Endodermal cell (in vitro differentiated cells): Measurements from ENCODE around the gene GRIA4. TPM values are rescaled to one million over a fixed set of nuclear protein-coding genes. Genes with fewer than 3 reads are reported as not detected.

Source experiments
- DNase-seq: peaks from one replicate; pipeline ENCODE4 v3.0.0-alpha.2; 2017
- H3K27ac ChIP-seq: 2 replicates; pipeline ENCODE4 v1.5.1; 2013; ENCODE audit warnings: mild to moderate bottlenecking, low read depth, low read length, moderate library complexity
- H3K27me3 ChIP-seq: 2 replicates; pipeline ENCODE4 v1.6.1; 2013; ENCODE audit warnings: mild to moderate bottlenecking, low read length, moderate library complexity; ENCODE audit not compliant: insufficient read depth, control insufficient read depth, poor library complexity, severe bottlenecking
- H3K36me3 ChIP-seq: 2 replicates; pipeline ENCODE4 v1.7.0; 2013; ENCODE audit warnings: mild to moderate bottlenecking, low read length, moderate library complexity; ENCODE audit not compliant: control insufficient read depth, insufficient read depth
- H3K4me1 ChIP-seq: one replicate; pipeline ENCODE4 v1.7.0; 2013; ENCODE audit warnings: low read length; ENCODE audit not compliant: control insufficient read depth, insufficient read depth
- H3K4me3 ChIP-seq: 2 replicates; pipeline ENCODE4 v1.5.1; 2013; ENCODE audit warnings: mild to moderate bottlenecking, low read length, moderate library complexity
- H3K9ac ChIP-seq: 2 replicates; pipeline ENCODE4 v1.6.1; 2013; ENCODE audit warnings: mild to moderate bottlenecking, low read length, moderate library complexity; ENCODE audit not compliant: poor library complexity, severe bottlenecking; ENCODE audit errors: extremely low read depth
- H3K9me3 ChIP-seq: 2 replicates; pipeline ENCODE4 v1.6.1; 2013; ENCODE audit warnings: mild to moderate bottlenecking, low read length, moderate library complexity; ENCODE audit not compliant: control insufficient read depth
- H3K27ac Mint-ChIP-seq: 2 replicates; pipeline ENCODE4 v1.8.0; 2020; ENCODE audit warnings: mixed read lengths
- H3K27me3 Mint-ChIP-seq: 2 replicates; pipeline ENCODE4 v1.8.0; 2021; ENCODE audit warnings: mild to moderate bottlenecking, mixed read lengths; ENCODE audit not compliant: insufficient read depth
- H3K36me3 Mint-ChIP-seq: 2 replicates; pipeline ENCODE4 v1.8.0; 2020; ENCODE audit warnings: low read depth, mixed read lengths
- H3K4me1 Mint-ChIP-seq: 2 replicates; pipeline ENCODE4 v1.8.0; 2020; ENCODE audit warnings: mixed read lengths
- H3K4me3 Mint-ChIP-seq: 2 replicates; pipeline ENCODE4 v1.8.0; 2020; ENCODE audit warnings: mild to moderate bottlenecking, moderate library complexity, mixed read lengths
- H3K9me3 Mint-ChIP-seq: 2 replicates; pipeline ENCODE4 v1.8.0; 2020; ENCODE audit warnings: mild to moderate bottlenecking, mixed read lengths
- CTCF ChIP-seq: fragments of 200-600 bp; sonication (generic); conservative IDR thresholded peaks from 2 replicates; pipeline ENCODE4 v1.5.0; 2021; ENCODE audit warnings: antibody characterized with exemption, mild to moderate bottlenecking
- WGBS, 2 experiments: methylation state at CpG; one replicate each; pipeline versions ENCODE4 v1.1.5 to v1.1.7; 2013; ENCODE audit warnings: missing lambda C conversion rate in 2 of 2, mixed read lengths in 1 of 2; ENCODE audit not compliant: insufficient coverage in 1 of 2, insufficient read length in 1 of 2; 5-methylcytosine and 5-hydroxymethylcytosine counted together
- total RNA-seq, 2 donors: library from RNA; stranded (reverse); fragmentation: NEBNext Ultra II Directional in 1 of 2; extraction: Animal tissue kit (Norgen Biotek cat#: 25700) in 1 of 2; gene quantifications; 2 replicates in 1 of 2; 3 replicates in 1 of 2; pipeline ENCODE4 v1.2.1, GENCODE V29; 2021

Gene GRIA4
- total RNA-seq, 2 donors from 2014 or later, result 0.18 to 0.37 TPM

- H3K27ac ChIP-seq, result no peak overlapping the region
- H3K4me3 Mint-ChIP-seq, result no peak overlapping the region
- H3K27ac Mint-ChIP-seq, result no peak overlapping the region
- DNase-seq, result no peak
- no peak overlapping the region for H3K9ac ChIP-seq
- 90 to 100% methylated on average over 1 of the region's 1 CpG for WGBS, 2 experiments
- H3K4me1 ChIP-seq, result no peaks in the 10 kb centered on the region
- no peak for TF ChIP-seq CTCF
- H3K9me3 Mint-ChIP-seq, result no peaks in the 10 kb centered on the region
- no peaks in the 10 kb centered on the region for H3K36me3 ChIP-seq
- peaks cover 13% of the 10 kb centered on the region for H3K27me3 Mint-ChIP-seq
- H3K9me3 ChIP-seq, result no peaks in the 10 kb centered on the region
- H3K36me3 Mint-ChIP-seq, result no peaks in the 10 kb centered on the region
- H3K4me3 ChIP-seq, result no peak overlapping the region
- no peaks in the 10 kb centered on the region for H3K27me3 ChIP-seq
- H3K4me1 Mint-ChIP-seq, result peaks cover 7% of the 10 kb centered on the region
Observed at GRCh38 chr11:105825141-105825540, 215.3 kb downstream of the GRIA4 start.

DNA sequence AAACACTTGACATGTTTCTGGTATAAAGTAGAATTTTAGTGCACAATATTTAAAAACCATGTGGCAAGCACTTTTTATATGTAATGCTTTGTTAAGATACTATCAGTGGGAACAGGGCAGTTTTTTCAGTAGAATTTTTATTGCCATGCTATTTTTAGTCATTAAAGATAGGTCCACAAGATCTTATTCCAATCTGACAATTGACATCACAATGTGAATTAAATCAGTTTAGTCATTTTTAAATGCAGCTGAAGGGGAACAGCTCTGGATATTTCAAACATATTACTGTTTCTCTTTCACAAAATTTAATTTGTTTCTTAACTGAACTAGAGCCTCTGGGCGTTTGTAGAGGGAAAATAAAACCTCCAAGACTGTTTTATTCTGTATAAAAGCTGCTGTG, 218.0 kb downstream of the GRIA4 start:
- Mint-ChIP-seq H3K36me3 (no peaks in the 10 kb centered on the region), H3K27ac (no peak overlapping the region), H3K27me3 (peaks cover 12% of the 10 kb centered on the region), H3K9me3 (no peaks in the 10 kb centered on the region), H3K4me1 (peaks cover 14% of the 10 kb centered on the region), H3K4me3 (no peak overlapping the region)
- no peak overlapping the region for H3K27ac ChIP-seq
- H3K27me3 ChIP-seq, result no peaks in the 10 kb centered on the region
- peaks cover 5% of the 10 kb centered on the region for H3K4me1 ChIP-seq
- no peak overlapping the region for H3K4me3 ChIP-seq
- no peak for TF ChIP-seq CTCF
- no peak for DNase-seq
- no peaks in the 10 kb centered on the region for H3K36me3 ChIP-seq
- no peaks in the 10 kb centered on the region for H3K9me3 ChIP-seq
- H3K9ac ChIP-seq, result no peak overlapping the region
- 44% methylated on average over 1 of the region's 1 CpG; no CpG with 5 or more reads in 1 of the 2 experiments for WGBS, 2 experiments

- Histone ChIP-seq H3K27me3 (no peaks in the 10 kb centered on the region), H3K36me3 (no peaks in the 10 kb centered on the region), H3K4me1 (peaks cover 5% of the 10 kb centered on the region), H3K27ac (no peak overlapping the region), H3K9ac (no peak overlapping the region), H3K4me3 (no peak overlapping the region), H3K9me3 (no peaks in the 10 kb centered on the region)
- H3K4me1 Mint-ChIP-seq, result peaks cover 17% of the 10 kb centered on the region
- no peak overlapping the region for H3K27ac Mint-ChIP-seq
- H3K27me3 Mint-ChIP-seq, result peaks cover 12% of the 10 kb centered on the region
- no peaks in the 10 kb centered on the region for H3K36me3 Mint-ChIP-seq
- 89% methylated on average over 1 of the region's 1 CpG; no CpG with 5 or more reads in 1 of the 2 experiments for WGBS, 2 experiments
- TF ChIP-seq CTCF, result no peak
- H3K9me3 Mint-ChIP-seq, result no peaks in the 10 kb centered on the region
- no peak for DNase-seq
- no peak overlapping the region for H3K4me3 Mint-ChIP-seq
Observed at GRCh38 chr11:105829084-105829483, 219.2 kb downstream of the GRIA4 start.
